HepG2 (cell line): Measurements from ENCODE around the gene C12orf43. TPM values are rescaled to one million over a fixed set of nuclear protein-coding genes. Genes with fewer than 3 reads are reported as not detected.
A peak's percentile ranks its signal among the peaks of the same experiment; 100 is the strongest.

Source experiments
- CREB1 ChIP-seq, 2 experiments: fragments of 450-650 bp in 1 of 2; IDR thresholded peaks; 2 replicates each; pipeline ENCODE4 v1.6.1; 2016 to 2017; ENCODE audit warnings: control low read depth in 1 of 2, mild to moderate bottlenecking in 1 of 2, missing compliant biosample characterization in 1 of 2, missing genetic modification characterization in 1 of 2
- FOXP4 ChIP-seq: sonication (generic); formaldehyde crosslinking; IDR thresholded peaks from 2 replicates; pipeline ENCODE4 v1.4.0; 2020; ENCODE audit warnings: missing genetic modification reagents
- HINFP ChIP-seq: sonication (generic); formaldehyde crosslinking; IDR thresholded peaks from 2 replicates; pipeline ENCODE4 v1.4.0; 2020; ENCODE audit warnings: low read depth, mild to moderate bottlenecking, missing genetic modification reagents
- IRX3 ChIP-seq: sonication (generic); formaldehyde crosslinking; IDR thresholded peaks from 2 replicates; pipeline ENCODE4 v1.8.1; 2023; ENCODE audit warnings: mild to moderate bottlenecking, low read depth, missing genetic modification reagents, borderline replicate concordance
- KDM3A ChIP-seq: IDR thresholded peaks from 2 replicates; pipeline ENCODE4 v1.6.1; 2018; ENCODE audit warnings: low read depth, missing compliant biosample characterization
- KLF12 ChIP-seq: sonication (generic); formaldehyde crosslinking; IDR thresholded peaks from 2 replicates; pipeline ENCODE4 v1.4.0; 2020; ENCODE audit warnings: missing genetic modification reagents, borderline replicate concordance
- KMT2B ChIP-seq: IDR thresholded peaks from 2 replicates; pipeline ENCODE4 v1.6.1; 2016; ENCODE audit warnings: missing genetic modification reagents, missing compliant biosample characterization
- PHF21A ChIP-seq: sonication (generic); formaldehyde crosslinking; IDR thresholded peaks from 2 replicates; pipeline ENCODE4 v1.5.0; 2020; ENCODE audit warnings: mild to moderate bottlenecking, missing genetic modification reagents
- PHF8 ChIP-seq: sonication (generic); formaldehyde crosslinking; IDR thresholded peaks from 2 replicates; pipeline ENCODE4 v1.5.0; 2020; ENCODE audit warnings: missing genetic modification reagents
- PPARG ChIP-seq: conservative IDR thresholded peaks from 2 replicates; pipeline ENCODE4 v1.6.1; 2016; ENCODE audit warnings: missing biosample characterization, missing genetic modification reagents
- RERE ChIP-seq: IDR thresholded peaks from 2 replicates; pipeline ENCODE4 v1.6.1; 2016; ENCODE audit warnings: low read depth, missing genetic modification reagents, missing compliant biosample characterization
- RNF2 ChIP-seq: fragments of 450-650 bp; conservative IDR thresholded peaks from 2 replicates; pipeline ENCODE4 v1.6.1; 2016; ENCODE audit warnings: low read depth
- SIX1 ChIP-seq: sonication (generic); formaldehyde crosslinking; IDR thresholded peaks from 2 replicates; pipeline ENCODE4 v1.4.0; 2020; ENCODE audit warnings: missing genetic modification reagents, borderline replicate concordance
- ZNF143 ChIP-seq: sonication (generic); formaldehyde crosslinking; IDR thresholded peaks from 2 replicates; pipeline ENCODE4 v1.4.0; 2020; ENCODE audit warnings: missing genetic modification reagents
- ZNF264 ChIP-seq: sonication (generic); formaldehyde crosslinking; IDR thresholded peaks from 2 replicates; pipeline ENCODE4 v1.4.0; 2020; ENCODE audit warnings: missing genetic modification reagents
- ZNF501 ChIP-seq: sonication (generic); formaldehyde crosslinking; IDR thresholded peaks from 2 replicates; pipeline ENCODE4 v1.5.1; 2020; ENCODE audit warnings: mild to moderate bottlenecking, moderate library complexity, missing genetic modification reagents
- ZNF614 ChIP-seq: IDR thresholded peaks from 2 replicates; pipeline ENCODE4 v1.6.1; 2018; ENCODE audit warnings: missing biosample characterization, missing genetic modification reagents, inconsistent platforms, borderline replicate concordance
- polyA plus RNA-seq, 8 experiments: library from polyadenylated mRNA; depleted of rRNA in 3 of 8; stranded (reverse) in 7 of 8; unstranded in 1 of 8; fragments of >200 nt; fragmentation: Illumina TruSeq in 4 of 8; extraction: Trizol in 4 of 8; gene quantifications; 2 replicates each; pipeline versions ENCODE4 v1.2.1 to v1.2.3, GENCODE V29; 2011 to 2016; ENCODE audit warnings: low read depth in 4 of 8, missing spikeins in 1 of 8, mixed read lengths in 1 of 8; ENCODE audit not compliant: insufficient read depth in 1 of 8
- total RNA-seq, 5 experiments: library from RNA; depleted of rRNA; stranded (reverse); fragments of >200 nt; fragmentation: Illumina TruSeq; extraction: Trizol; gene quantifications; 2 replicates each; pipeline ENCODE4 v1.2.3, GENCODE V29; 2016; ENCODE audit warnings: low read depth in 1 of 5
- TF ChIP-seq, protein P1 (sequence below), 2 experiments: sonication (generic) in 1 of 2; formaldehyde crosslinking in 1 of 2; IDR thresholded peaks; 2 replicates each; pipeline versions ENCODE4 v1.4.0 to v1.6.1; 2018 to 2020; ENCODE audit warnings: missing genetic modification reagents in 2 of 2, borderline replicate concordance in 1 of 2, low read depth in 1 of 2, mild to moderate bottlenecking in 1 of 2, missing biosample characterization in 1 of 2

Gene C12orf43
- total and polyA plus RNA-seq, 2 of the 13 experiments (the other 11 are each of a cell fraction or from before 2014, with no cell fraction given), result 7.9 to 11.1 TPM

- TF ChIP-seq ZNF501 (CRISPR knock-in tag) (no peak), PHF8 (CRISPR knock-in tag) (peak; percentile 17; the same call in 1 of the 2 replicates), ZNF143 (CRISPR knock-in tag) (no peak), SIX1 (peak; percentile 29; the same call in 1 of the 2 replicates), KDM3A (CRISPR knock-in tag) (no peak), RERE (0 out of 2 replicates have a peak, but pooled peaks have one; percentile 9), ZNF614 (CRISPR knock-in tag) (no peak), RNF2 (no peak), KLF12 (CRISPR knock-in tag) (0 out of 2 replicates have a peak, but pooled peaks have one; percentile 21), KMT2B (CRISPR knock-in tag) (peak; percentile 41; the same call in 1 of the 2 replicates), PHF21A (CRISPR knock-in tag) (peak; percentile 61; the same call in 1 of the 2 replicates), IRX3 (no peak), PPARG (CRISPR knock-in tag) (no peak), CREB1 (IDR thresholded peaks at IDR 0.05) (no peak), CREB1 (CRISPR knock-in tag; IDR thresholded peaks at IDR 0.05) (0 out of 2 replicates have a peak, but pooled peaks have one; percentile 10), HINFP (CRISPR knock-in tag) (no peak), ZNF264 (CRISPR knock-in tag) (peak; percentile 30; the same call in 1 of the 2 replicates), FOXP4 (peak; percentile 86)
- TF ChIP-seq, protein P1, sequence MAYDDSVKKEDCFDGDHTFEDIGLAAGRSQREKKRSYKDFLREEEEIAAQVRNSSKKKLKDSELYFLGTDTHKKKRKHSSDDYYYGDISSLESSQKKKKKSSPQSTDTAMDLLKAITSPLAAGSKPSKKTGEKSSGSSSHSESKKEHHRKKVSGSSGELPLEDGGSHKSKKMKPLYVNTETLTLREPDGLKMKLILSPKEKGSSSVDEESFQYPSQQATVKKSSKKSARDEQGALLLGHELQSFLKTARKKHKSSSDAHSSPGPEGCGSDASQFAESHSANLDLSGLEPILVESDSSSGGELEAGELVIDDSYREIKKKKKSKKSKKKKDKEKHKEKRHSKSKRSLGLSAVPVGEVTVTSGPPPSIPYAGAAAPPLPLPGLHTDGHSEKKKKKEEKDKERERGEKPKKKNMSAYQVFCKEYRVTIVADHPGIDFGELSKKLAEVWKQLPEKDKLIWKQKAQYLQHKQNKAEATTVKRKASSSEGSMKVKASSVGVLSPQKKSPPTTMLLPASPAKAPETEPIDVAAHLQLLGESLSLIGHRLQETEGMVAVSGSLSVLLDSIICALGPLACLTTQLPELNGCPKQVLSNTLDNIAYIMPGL (CRISPR knock-in tag; IDR thresholded peaks at IDR 0.05; ENCODE audit: borderline replicate concordance in 1 of 2, low read depth in 1 of 2), result no peak
Observed at GRCh38 chr12:120981407-120981941, 34.8 kb downstream of the C12orf43 start (continued).
